ENCODE data around the gene SDF2L1. TPM values are rescaled to one million over a fixed set of nuclear protein-coding genes. Genes with fewer than 3 reads are reported as not detected.
A peak's percentile ranks its signal among the peaks of the same experiment; 100 is the strongest.

SDF2L1 gene
- total RNA-seq, 6 experiments from 2014 or later: 49.1 to 63.5 (median 55.6) TPM

GRCh38 chr22:21652547-21653545 lies 10.7 kb downstream of the SDF2L1 start:
- H3K4me1 Mint-ChIP-seq (ENCODE audit: low read depth): peaks cover 24% of the 10 kb centered on the region
- TF ChIP-seq CTCF (IDR thresholded peaks at IDR 0.05): peak; percentile 41
- peak overlapping the region; percentile 97 for H3K4me3 Mint-ChIP-seq
- H3K27me3 Mint-ChIP-seq (ENCODE audit: insufficient read depth): peaks cover 2% of the 10 kb centered on the region
- peak overlapping the region; percentile 78; the same call in 1 of the 2 replicates for H3K27ac Mint-ChIP-seq
- no peak for DNase-seq
- H3K9me3 Mint-ChIP-seq: no peaks in the 10 kb centered on the region
- no peaks in the 10 kb centered on the region for H3K36me3 Mint-ChIP-seq (ENCODE audit: low read depth)

- Mint-ChIP-seq H3K4me1 (ENCODE audit: low read depth) (peaks cover 9% of the 10 kb centered on the region), H3K27ac (no peak overlapping the region), H3K36me3 (ENCODE audit: low read depth) (no peaks in the 10 kb centered on the region), H3K9me3 (no peaks in the 10 kb centered on the region), H3K27me3 (ENCODE audit: insufficient read depth) (peaks cover 11% of the 10 kb centered on the region), H3K4me3 (peak overlapping the region; percentile 47)
- no peak for TF ChIP-seq CTCF (IDR thresholded peaks at IDR 0.05)
- no peak for DNase-seq
Observed at GRCh38 chr22:21657020-21657359, 14.9 kb downstream of the SDF2L1 start.

GRCh38 chr22:21657360-21658032 lies 15.4 kb downstream of the SDF2L1 start:
- TF ChIP-seq CTCF (IDR thresholded peaks at IDR 0.05): no peak
- H3K27me3 Mint-ChIP-seq (ENCODE audit: insufficient read depth): peaks cover 11% of the 10 kb centered on the region
- no peaks in the 10 kb centered on the region for H3K9me3 Mint-ChIP-seq
- peak overlapping the region; percentile 66 for H3K4me3 Mint-ChIP-seq
- DNase-seq: no peak
- H3K36me3 Mint-ChIP-seq (ENCODE audit: low read depth): no peaks in the 10 kb centered on the region
- no peak overlapping the region for H3K27ac Mint-ChIP-seq
- peaks cover 9% of the 10 kb centered on the region for H3K4me1 Mint-ChIP-seq (ENCODE audit: low read depth)

GRCh38 chr22:21659864-21660525 lies 17.9 kb downstream of the SDF2L1 start:
- no peak overlapping the region for H3K4me3 Mint-ChIP-seq
- no peak overlapping the region for H3K27ac Mint-ChIP-seq
- no peak for TF ChIP-seq CTCF (IDR thresholded peaks at IDR 0.05)
- no peaks in the 10 kb centered on the region for H3K36me3 Mint-ChIP-seq (ENCODE audit: low read depth)
- H3K9me3 Mint-ChIP-seq: no peaks in the 10 kb centered on the region
- H3K4me1 Mint-ChIP-seq (ENCODE audit: low read depth): peaks cover 11% of the 10 kb centered on the region
- H3K27me3 Mint-ChIP-seq (ENCODE audit: insufficient read depth): peaks cover 12% of the 10 kb centered on the region
- DNase-seq: no peak

- Mint-ChIP-seq H3K4me3 (no peak overlapping the region), H3K36me3 (ENCODE audit: low read depth) (no peaks in the 10 kb centered on the region)
Observed at GRCh38 chr22:21660904-21661303, 18.8 kb downstream of the SDF2L1 start.

More at GRCh38 chr22:21660904-21661303, 18.8 kb downstream of the SDF2L1 start:
- no peaks in the 10 kb centered on the region for H3K9me3 Mint-ChIP-seq
- H3K27ac Mint-ChIP-seq: no peak overlapping the region
- no peak for TF ChIP-seq CTCF (IDR thresholded peaks at IDR 0.05)
- peaks cover 12% of the 10 kb centered on the region for H3K27me3 Mint-ChIP-seq (ENCODE audit: insufficient read depth)
- DNase-seq: no peak
- peaks cover 15% of the 10 kb centered on the region for H3K4me1 Mint-ChIP-seq (ENCODE audit: low read depth)
